Endodermal cell (in vitro differentiated cells): ENCODE data around the gene SLC22A1. TPM values are rescaled to one million over a fixed set of nuclear protein-coding genes. Genes with fewer than 3 reads are reported as not detected.

Source experiments
- DNase-seq: peaks from one replicate; pipeline ENCODE4 v3.0.0-alpha.2; 2017
- H3K27ac ChIP-seq: 2 replicates; pipeline ENCODE4 v1.5.1; 2013; ENCODE audit warnings: mild to moderate bottlenecking, low read depth, low read length, moderate library complexity
- H3K27me3 ChIP-seq: 2 replicates; pipeline ENCODE4 v1.6.1; 2013; ENCODE audit warnings: mild to moderate bottlenecking, low read length, moderate library complexity; ENCODE audit not compliant: insufficient read depth, control insufficient read depth, poor library complexity, severe bottlenecking
- H3K36me3 ChIP-seq: 2 replicates; pipeline ENCODE4 v1.7.0; 2013; ENCODE audit warnings: mild to moderate bottlenecking, low read length, moderate library complexity; ENCODE audit not compliant: control insufficient read depth, insufficient read depth
- H3K4me1 ChIP-seq: one replicate; pipeline ENCODE4 v1.7.0; 2013; ENCODE audit warnings: low read length; ENCODE audit not compliant: control insufficient read depth, insufficient read depth
- H3K4me3 ChIP-seq: 2 replicates; pipeline ENCODE4 v1.5.1; 2013; ENCODE audit warnings: mild to moderate bottlenecking, low read length, moderate library complexity
- H3K9ac ChIP-seq: 2 replicates; pipeline ENCODE4 v1.6.1; 2013; ENCODE audit warnings: mild to moderate bottlenecking, low read length, moderate library complexity; ENCODE audit not compliant: poor library complexity, severe bottlenecking; ENCODE audit errors: extremely low read depth
- H3K9me3 ChIP-seq: 2 replicates; pipeline ENCODE4 v1.6.1; 2013; ENCODE audit warnings: mild to moderate bottlenecking, low read length, moderate library complexity; ENCODE audit not compliant: control insufficient read depth
- H3K27ac Mint-ChIP-seq: 2 replicates; pipeline ENCODE4 v1.8.0; 2020; ENCODE audit warnings: mixed read lengths
- H3K27me3 Mint-ChIP-seq: 2 replicates; pipeline ENCODE4 v1.8.0; 2021; ENCODE audit warnings: mild to moderate bottlenecking, mixed read lengths; ENCODE audit not compliant: insufficient read depth
- H3K36me3 Mint-ChIP-seq: 2 replicates; pipeline ENCODE4 v1.8.0; 2020; ENCODE audit warnings: low read depth, mixed read lengths
- H3K4me1 Mint-ChIP-seq: 2 replicates; pipeline ENCODE4 v1.8.0; 2020; ENCODE audit warnings: mixed read lengths
- H3K4me3 Mint-ChIP-seq: 2 replicates; pipeline ENCODE4 v1.8.0; 2020; ENCODE audit warnings: mild to moderate bottlenecking, moderate library complexity, mixed read lengths
- H3K9me3 Mint-ChIP-seq: 2 replicates; pipeline ENCODE4 v1.8.0; 2020; ENCODE audit warnings: mild to moderate bottlenecking, mixed read lengths
- WGBS, 2 experiments: methylation state at CpG; one replicate each; pipeline versions ENCODE4 v1.1.5 to v1.1.7; 2013; ENCODE audit warnings: missing lambda C conversion rate in 2 of 2, mixed read lengths in 1 of 2; ENCODE audit not compliant: insufficient coverage in 1 of 2, insufficient read length in 1 of 2; 5-methylcytosine and 5-hydroxymethylcytosine counted together
- total RNA-seq, 2 donors: library from RNA; stranded (reverse); fragmentation: NEBNext Ultra II Directional in 1 of 2; extraction: Animal tissue kit (Norgen Biotek cat#: 25700) in 1 of 2; gene quantifications; 2 replicates in 1 of 2; 3 replicates in 1 of 2; pipeline ENCODE4 v1.2.1, GENCODE V29; 2021
- TF ChIP-seq, protein P1 (sequence below): fragments of 200-600 bp; sonication (generic); conservative IDR thresholded peaks from 2 replicates; pipeline ENCODE4 v1.5.0; 2021; ENCODE audit warnings: antibody characterized with exemption, mild to moderate bottlenecking

The SLC22A1 gene
- total RNA-seq, 2 donors from 2014 or later: 1.0 TPM; not detected in 1

DNA sequence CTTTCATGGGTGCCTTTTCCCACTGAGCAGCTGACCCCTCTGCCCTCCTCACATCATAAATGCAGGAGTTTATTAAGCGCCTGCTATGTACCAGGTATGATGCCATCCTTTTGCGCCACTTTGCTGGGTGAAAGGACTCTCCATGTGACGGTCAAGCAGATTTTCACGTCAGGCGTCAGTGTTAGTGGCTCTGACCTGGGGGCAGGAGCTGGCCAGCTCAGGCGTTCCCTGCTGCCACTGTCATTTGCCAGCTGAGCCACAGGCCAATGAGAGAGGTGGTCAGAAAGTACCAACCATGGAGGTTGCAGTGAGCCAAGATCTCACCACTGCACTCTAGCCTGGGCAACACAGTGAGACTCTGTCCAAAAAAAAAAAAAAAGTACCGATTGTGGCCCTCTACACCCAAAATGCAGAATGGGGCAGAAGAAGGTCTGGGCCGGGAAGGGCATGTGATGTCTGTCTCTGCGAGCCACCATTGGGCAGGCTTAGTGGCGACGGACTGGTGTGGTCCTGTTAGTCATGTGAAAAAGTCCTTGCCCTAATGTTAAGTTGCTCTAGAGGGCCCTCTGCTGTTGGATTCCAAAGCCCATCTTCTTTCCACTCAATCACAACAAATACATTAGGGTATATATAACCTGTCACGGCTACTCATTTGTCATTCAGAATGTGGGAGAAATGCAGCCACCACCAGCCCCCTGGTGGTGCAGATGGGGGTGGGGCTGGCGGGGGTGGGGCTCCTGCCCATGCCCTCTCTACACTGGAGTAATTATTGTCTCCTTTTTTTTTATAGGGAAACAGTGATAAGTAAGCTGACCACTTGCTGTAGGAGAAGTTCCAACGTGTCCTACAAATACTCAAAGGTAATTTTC lies 18.4 kb upstream of the SLC22A1 start:
- Mint-ChIP-seq H3K36me3 (peaks cover 77% of the 10 kb centered on the region), H3K4me1 (no peaks in the 10 kb centered on the region), H3K9me3 (no peaks in the 10 kb centered on the region), H3K4me3 (no peak overlapping the region), H3K27me3 (no peaks in the 10 kb centered on the region), H3K27ac (peak overlapping the region; percentile 58)
- Histone ChIP-seq H3K27me3 (no peaks in the 10 kb centered on the region), H3K9ac (no peak overlapping the region), H3K4me1 (no peaks in the 10 kb centered on the region), H3K4me3 (no peak overlapping the region), H3K36me3 (peaks cover 77% of the 10 kb centered on the region), H3K9me3 (no peaks in the 10 kb centered on the region), H3K27ac (no peak overlapping the region)
- peak; percentile 82 for DNase-seq
- 90 to 91% methylated on average over 6 to 14 of the region's 14 CpGs for WGBS, 2 experiments
- TF ChIP-seq, protein P1, sequence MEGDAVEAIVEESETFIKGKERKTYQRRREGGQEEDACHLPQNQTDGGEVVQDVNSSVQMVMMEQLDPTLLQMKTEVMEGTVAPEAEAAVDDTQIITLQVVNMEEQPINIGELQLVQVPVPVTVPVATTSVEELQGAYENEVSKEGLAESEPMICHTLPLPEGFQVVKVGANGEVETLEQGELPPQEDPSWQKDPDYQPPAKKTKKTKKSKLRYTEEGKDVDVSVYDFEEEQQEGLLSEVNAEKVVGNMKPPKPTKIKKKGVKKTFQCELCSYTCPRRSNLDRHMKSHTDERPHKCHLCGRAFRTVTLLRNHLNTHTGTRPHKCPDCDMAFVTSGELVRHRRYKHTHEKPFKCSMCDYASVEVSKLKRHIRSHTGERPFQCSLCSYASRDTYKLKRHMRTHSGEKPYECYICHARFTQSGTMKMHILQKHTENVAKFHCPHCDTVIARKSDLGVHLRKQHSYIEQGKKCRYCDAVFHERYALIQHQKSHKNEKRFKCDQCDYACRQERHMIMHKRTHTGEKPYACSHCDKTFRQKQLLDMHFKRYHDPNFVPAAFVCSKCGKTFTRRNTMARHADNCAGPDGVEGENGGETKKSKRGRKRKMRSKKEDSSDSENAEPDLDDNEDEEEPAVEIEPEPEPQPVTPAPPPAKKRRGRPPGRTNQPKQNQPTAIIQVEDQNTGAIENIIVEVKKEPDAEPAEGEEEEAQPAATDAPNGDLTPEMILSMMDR: peak; percentile 71

DNA sequence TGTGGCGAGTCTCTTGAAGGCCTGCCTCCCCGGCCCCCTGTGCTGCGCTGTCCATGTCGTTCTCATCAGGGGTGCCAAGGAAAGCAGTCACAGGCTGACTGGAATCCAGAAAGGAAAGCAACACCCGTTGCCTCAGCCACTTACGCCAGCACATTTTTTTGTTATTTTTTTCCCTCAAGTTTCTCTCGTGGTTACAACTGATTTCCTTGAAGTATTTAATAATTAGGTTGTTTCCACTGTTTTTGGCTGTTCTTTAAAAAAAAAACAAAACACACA lies 17.9 kb upstream of the SLC22A1 start:
- Histone ChIP-seq H3K9ac (no peak overlapping the region), H3K27ac (no peak overlapping the region), H3K4me1 (no peaks in the 10 kb centered on the region), H3K27me3 (no peaks in the 10 kb centered on the region), H3K36me3 (peaks cover 72% of the 10 kb centered on the region), H3K4me3 (no peak overlapping the region), H3K9me3 (no peaks in the 10 kb centered on the region)
- Mint-ChIP-seq H3K4me1 (no peaks in the 10 kb centered on the region), H3K27me3 (no peaks in the 10 kb centered on the region), H3K9me3 (no peaks in the 10 kb centered on the region), H3K36me3 (peaks cover 73% of the 10 kb centered on the region), H3K4me3 (no peak overlapping the region), H3K27ac (no peak overlapping the region)
- TF ChIP-seq, protein P1: no peak
- DNase-seq: no peak
- 90 to 94% methylated on average over 2 to 7 of the region's 7 CpGs for WGBS, 2 experiments

DNA sequence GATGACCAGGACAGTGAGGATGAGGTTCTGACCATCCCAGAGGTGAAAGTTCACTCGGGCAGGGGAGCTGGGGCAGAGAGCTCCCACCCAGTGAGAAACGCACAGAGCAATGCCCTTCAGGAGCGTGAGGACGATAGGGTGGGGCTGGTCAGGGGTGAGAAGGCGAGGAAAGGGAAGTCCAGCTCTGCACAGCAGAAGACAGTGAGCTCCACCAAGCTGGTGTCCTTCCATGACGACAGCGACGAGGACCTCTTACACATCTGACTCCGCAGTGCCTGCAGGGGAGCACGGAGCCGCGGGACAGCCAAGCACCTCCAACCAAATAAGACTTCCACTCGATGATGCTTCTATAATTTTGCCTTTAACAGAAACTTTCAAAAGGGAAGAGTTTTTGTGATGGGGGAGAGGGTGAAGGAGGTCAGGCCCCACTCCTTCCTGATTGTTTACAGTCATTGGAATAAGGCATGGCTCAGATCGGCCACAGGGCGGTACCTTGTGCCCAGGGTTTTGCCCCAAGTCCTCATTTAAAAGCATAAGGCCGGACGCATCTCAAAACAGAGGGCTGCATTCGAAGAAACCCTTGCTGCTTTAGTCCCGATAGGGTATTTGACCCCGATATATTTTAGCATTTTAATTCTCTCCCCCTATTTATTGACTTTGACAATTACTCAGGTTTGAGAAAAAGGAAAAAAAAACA lies 16.6 kb upstream of the SLC22A1 start:
- Mint-ChIP-seq H3K9me3 (no peaks in the 10 kb centered on the region), H3K27me3 (no peaks in the 10 kb centered on the region), H3K36me3 (peaks cover 65% of the 10 kb centered on the region), H3K27ac (peak overlapping the region; percentile 19), H3K4me1 (no peaks in the 10 kb centered on the region), H3K4me3 (no peak overlapping the region)
- Histone ChIP-seq H3K4me3 (no peak overlapping the region), H3K27me3 (no peaks in the 10 kb centered on the region), H3K27ac (no peak overlapping the region), H3K36me3 (peaks cover 63% of the 10 kb centered on the region), H3K9me3 (no peaks in the 10 kb centered on the region), H3K4me1 (no peaks in the 10 kb centered on the region), H3K9ac (no peak overlapping the region)
- 95 to 98% methylated on average over 8 to 20 of the region's 20 CpGs for WGBS, 2 experiments
- no peak for DNase-seq
- TF ChIP-seq, protein P1: peak; percentile 50
